DMS 273 (cell line): ENCODE results near the gene DDX42.

Source experiments
- DNase-seq: peaks from one replicate; lab custom pipeline; 2025; ENCODE audit not compliant: unreplicated experiment; lab: John Stamatoyannopoulos, UW

DDX42 gene

GRCh38 chr17:63774141-63774968, at the start of gene DDX42:
Gene DDX42 (plus strand): TSS chr17:63774170. CDS start chr17:63787050, 12,880 bp downstream.
- peak; percentile 81 for DNase-seq

GRCh38 chr17:63735691-63736090, 38.3 kb upstream of the DDX42 start:
- DNase-seq, result no peak

GRCh38 chr17:63740464-63741142, 33.4 kb upstream of the DDX42 start:
- DNase-seq, result peak; percentile 56

- DNase-seq, result no peak
These were observed 32.9 kb upstream of the DDX42 start for GRCh38 chr17:63741143-63741407.

GRCh38 chr17:63741408-63742173, 32.4 kb upstream of the DDX42 start, which contains the start of gene STRADA:
Gene STRADA (minus strand): TSS chr17:63741799. CDS start chr17:63728369, 13,430 bp downstream.
- DNase-seq, result peak; percentile 99

- DNase-seq, result no peak
These were observed 22.2 kb upstream of the DDX42 start for GRCh38 chr17:63751806-63752205.

GRCh38 chr17:63752707-63753106, 21.3 kb upstream of the DDX42 start:
- DNase-seq, result no peak

GRCh38 chr17:63753215-63753614, 20.8 kb upstream of the DDX42 start:
- no peak for DNase-seq

GRCh38 chr17:63754046-63754445, 19.9 kb upstream of the DDX42 start:
- DNase-seq, result no peak

GRCh38 chr17:63758428-63758827, 15.5 kb upstream of the DDX42 start:
- DNase-seq, result no peak

- DNase-seq, result no peak
These were observed 13.0 kb upstream of the DDX42 start for GRCh38 chr17:63760771-63761539.

GRCh38 chr17:63762161-63763078, 11.6 kb upstream of the DDX42 start:
- DNase-seq, result no peak

- DNase-seq, result no peak
These were observed 9.3 kb upstream of the DDX42 start for GRCh38 chr17:63764716-63765115.

- DNase-seq, result no peak
These were observed 7.2 kb upstream of the DDX42 start for GRCh38 chr17:63766754-63767153.

GRCh38 chr17:63768433-63768832, 5.5 kb upstream of the DDX42 start:
- no peak for DNase-seq

- peak; percentile 46 for DNase-seq
These were observed 1.1 kb upstream of the DDX42 start for GRCh38 chr17:63772801-63773271.

GRCh38 chr17:63773272-63774140, 464 bp upstream of the DDX42 start, which contains the start of gene CCDC47:
Gene CCDC47 (minus strand): TSS chr17:63773597. CDS start chr17:63766175, 7,422 bp downstream.
- DNase-seq, result peak; percentile 100

GRCh38 chr17:63774969-63775265, 947 bp downstream of the DDX42 start:
- peak; percentile 39 for DNase-seq

GRCh38 chr17:63775420-63775819, 1.4 kb downstream of the DDX42 start:
- no peak for DNase-seq
